Left hindlimb (tissue), 1 donor: Measurements from ENCODE around the gene LZTS2.
A peak's percentile ranks its signal among the peaks of the same experiment; 100 is the strongest.
"Not testable (repeated sequence)": the region's sequence is repeated elsewhere in the genome, so short reads cannot be mapped to it uniquely, and the experiment has no call there.

Experiments
- DNase-seq: peaks from one replicate; pipeline ENCODE4 v3.0.0-alpha.2; 2018

LZTS2 gene, protein sequence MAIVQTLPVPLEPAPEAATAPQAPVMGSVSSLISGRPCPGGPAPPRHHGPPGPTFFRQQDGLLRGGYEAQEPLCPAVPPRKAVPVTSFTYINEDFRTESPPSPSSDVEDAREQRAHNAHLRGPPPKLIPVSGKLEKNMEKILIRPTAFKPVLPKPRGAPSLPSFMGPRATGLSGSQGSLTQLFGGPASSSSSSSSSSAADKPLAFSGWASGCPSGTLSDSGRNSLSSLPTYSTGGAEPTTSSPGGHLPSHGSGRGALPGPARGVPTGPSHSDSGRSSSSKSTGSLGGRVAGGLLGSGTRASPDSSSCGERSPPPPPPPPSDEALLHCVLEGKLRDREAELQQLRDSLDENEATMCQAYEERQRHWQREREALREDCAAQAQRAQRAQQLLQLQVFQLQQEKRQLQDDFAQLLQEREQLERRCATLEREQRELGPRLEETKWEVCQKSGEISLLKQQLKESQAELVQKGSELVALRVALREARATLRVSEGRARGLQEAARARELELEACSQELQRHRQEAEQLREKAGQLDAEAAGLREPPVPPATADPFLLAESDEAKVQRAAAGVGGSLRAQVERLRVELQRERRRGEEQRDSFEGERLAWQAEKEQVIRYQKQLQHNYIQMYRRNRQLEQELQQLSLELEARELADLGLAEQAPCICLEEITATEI

DNA sequence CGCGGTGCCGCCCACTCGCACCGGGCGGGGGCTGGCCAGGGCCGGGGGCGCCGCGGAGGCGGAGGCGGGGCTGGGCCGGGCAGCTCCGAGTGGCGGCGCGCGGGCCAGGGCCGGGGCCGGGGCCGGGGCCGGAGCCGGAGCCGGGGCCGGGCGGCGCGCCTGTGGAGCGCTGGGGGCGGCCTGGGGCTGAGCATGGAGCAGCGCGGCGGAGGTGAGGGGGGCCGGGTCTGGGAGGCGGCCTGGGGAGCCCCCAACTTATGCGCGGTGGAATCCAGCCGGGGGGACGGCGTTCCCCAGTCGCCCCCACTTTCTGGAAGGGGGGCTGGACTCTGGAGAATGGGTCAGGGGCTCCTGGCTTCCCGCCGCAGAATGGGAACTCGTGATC lies at the start of gene LZTS2:
Gene LZTS2 (plus strand): TSS at position 67 of the 385 bp plus-strand sequence. CDS start 2,731 bp downstream, outside the sequence.
- no peak for DNase-seq

DNA sequence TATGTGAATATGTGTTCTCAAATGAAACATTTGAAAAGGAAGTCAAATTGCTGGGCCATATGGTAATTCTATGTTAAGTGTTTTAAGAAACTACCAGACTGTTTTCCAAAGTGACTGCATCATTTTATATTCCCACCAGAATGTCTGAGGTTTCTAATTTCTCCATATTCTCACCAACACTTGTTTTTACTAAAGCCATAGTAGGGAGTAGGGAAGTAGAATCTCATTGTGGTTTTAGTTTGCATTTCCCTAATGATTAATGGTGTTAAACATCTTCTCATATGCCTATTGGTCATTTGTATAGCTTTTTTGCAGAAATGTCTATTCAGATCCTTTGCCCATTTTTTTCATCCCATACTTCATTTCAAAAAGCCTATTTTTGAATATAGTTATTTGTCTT lies 39.4 kb upstream of the LZTS2 start:
- DNase-seq = no peak

DNA sequence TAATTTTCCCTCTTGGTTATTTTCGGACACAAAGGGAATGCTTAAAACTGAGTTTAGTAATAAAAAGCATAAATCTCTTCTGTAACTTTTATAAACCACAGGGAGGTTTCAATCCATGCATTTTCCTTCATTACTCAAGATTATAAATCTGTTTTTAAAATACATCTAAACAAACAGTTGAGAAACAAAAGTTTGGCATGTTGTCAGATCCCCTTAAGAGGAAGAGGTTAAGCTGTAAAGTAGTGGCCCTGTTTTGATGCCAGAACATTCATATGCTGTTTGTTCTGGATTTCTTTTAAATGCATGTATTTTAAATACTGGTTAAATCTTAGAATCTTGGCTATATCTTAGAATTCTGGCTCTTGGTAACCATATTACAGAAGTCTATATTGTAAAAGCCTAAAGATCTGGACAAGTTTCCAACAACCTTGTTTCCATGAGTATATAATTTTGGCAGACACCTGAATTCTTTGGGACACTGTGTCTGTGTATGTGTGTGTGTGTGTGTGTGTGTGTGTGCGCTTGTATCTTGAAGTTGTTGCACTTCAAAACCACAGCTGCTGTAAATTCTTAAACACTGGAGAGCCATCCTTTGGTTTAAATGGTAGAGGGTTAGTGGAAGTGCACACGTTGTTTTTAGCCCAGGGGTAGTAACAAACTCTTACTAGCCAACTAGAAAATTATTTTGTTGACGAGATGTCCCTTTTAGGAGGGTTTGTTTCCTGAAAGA lies 37.1 kb upstream of the LZTS2 start:
- no peak for DNase-seq

DNA sequence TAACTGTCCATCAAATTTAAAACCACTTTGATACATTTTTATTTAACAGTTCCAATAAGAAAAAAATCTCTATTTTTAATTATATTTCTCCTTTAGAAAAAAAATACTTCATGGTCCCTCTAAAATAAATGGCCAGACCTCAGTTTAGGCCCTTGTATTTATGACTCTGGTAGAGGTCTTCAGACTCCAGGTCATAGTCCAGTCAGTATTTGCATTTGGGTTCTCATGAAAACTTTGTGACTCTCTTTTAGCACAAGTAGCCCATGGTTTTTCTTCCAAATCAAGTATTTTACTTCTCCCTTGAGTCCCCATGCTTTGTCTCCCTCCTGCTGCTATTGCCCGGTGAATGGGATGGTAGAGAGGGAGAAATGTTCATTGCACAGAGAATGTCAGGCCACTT lies 35.8 kb upstream of the LZTS2 start:
- DNase-seq = no peak

DNA sequence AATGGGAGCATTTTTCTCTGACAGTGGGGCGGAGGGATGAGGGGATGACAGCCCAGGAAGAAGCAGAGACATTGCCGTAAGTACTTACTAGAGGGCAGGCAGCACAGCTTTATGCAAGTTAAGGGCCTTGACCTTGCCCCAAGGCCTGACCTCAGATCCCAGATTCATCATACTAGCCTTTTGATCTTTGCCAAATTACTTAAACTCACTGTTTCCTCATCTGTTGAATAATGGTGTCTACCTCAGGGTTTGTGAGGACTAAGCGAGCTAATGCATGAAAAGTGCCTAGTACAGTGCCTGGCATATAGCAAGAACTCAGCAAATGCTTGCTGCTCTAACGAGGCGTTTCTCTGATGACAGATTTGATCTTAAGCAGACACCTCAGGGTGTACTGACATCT lies 33.8 kb upstream of the LZTS2 start:
- DNase-seq = no peak

DNA sequence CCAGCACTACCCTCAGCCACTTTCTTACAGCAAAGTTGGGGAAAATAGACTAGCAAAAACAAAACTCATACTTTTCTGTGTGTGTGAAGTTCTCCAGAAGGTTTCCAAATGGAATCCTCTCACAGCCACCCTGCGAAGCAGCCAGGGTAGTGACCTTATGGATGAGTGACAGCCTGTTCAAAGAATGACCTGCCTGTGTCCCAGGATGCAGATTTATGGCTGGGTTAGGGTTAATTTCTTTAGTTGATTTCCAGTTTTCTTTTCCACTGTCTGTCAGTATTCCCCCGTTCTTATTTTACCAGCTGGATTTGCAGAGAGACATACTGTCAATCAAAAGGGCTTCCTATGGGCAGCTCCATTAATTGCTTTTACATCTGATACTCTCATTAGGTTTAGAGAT lies 32.7 kb upstream of the LZTS2 start:
- DNase-seq = no peak

DNA sequence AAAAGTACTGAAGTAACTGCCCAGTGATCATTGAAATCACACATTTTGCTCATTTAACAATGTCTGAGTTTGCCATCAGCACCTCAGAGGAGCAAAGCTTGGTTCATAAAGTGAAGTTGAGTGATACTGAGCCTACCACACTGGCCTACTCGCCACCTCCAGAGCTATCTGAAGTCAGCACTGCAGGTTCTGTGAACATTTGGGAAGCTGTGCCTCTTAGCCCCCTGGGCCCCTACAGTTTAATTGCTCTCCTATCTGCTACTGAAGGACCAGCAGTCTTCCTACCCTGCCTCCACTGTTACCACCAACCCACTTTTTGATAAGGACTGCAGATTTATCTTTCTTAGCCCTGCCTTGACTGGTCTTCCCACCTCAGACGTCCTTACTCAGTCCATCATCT lies 32.3 kb upstream of the LZTS2 start:
- DNase-seq = no peak

DNA sequence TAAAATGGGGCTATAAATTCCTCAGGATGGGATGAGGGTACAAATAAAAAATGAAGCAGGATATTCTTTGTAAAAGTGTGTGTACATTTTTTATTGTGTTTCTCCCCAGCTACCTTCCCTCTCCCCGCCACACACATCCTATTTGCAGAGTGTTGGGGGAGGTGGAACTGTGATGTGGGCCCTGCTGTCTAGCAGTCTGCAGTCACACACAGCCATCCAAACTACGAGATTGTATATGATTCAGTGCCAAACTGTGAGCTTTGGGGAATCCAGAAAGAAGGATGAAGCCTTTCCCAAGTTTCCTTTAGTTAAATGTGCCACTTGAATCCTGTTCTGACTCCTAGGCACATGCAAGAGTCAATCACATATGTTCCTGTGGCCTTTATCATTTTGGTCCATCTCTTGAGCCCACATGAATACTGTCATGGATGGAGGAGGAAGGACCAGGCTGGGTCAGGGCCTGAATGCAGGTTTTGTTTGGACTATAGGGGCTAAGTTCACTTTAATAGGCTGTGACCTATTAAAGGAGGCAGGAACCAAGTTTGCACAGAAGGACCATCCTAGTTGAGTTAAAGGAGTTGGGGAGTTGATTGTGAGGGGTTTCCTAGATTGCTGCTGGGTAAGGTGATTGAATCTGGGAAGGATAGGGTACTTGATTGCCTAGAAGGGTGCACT lies 31.4 kb upstream of the LZTS2 start:
- no peak for DNase-seq

DNA sequence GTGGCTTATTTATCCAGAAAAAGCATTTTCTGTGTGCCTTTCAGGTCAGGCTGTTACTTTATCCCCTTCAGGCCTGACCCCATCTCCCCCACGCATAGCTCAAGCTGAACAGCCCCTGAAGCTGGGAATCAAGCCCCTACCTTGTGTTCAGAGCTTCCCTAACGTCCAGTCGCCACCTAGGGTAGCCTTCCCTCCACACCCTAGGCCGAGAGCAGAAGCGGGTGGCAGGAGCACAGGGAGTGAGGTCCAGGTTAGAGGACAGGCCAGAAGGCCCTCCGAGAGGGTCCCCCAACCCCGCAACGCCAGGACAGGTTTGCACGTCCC lies 30.8 kb upstream of the LZTS2 start:
- DNase-seq = no peak

DNA sequence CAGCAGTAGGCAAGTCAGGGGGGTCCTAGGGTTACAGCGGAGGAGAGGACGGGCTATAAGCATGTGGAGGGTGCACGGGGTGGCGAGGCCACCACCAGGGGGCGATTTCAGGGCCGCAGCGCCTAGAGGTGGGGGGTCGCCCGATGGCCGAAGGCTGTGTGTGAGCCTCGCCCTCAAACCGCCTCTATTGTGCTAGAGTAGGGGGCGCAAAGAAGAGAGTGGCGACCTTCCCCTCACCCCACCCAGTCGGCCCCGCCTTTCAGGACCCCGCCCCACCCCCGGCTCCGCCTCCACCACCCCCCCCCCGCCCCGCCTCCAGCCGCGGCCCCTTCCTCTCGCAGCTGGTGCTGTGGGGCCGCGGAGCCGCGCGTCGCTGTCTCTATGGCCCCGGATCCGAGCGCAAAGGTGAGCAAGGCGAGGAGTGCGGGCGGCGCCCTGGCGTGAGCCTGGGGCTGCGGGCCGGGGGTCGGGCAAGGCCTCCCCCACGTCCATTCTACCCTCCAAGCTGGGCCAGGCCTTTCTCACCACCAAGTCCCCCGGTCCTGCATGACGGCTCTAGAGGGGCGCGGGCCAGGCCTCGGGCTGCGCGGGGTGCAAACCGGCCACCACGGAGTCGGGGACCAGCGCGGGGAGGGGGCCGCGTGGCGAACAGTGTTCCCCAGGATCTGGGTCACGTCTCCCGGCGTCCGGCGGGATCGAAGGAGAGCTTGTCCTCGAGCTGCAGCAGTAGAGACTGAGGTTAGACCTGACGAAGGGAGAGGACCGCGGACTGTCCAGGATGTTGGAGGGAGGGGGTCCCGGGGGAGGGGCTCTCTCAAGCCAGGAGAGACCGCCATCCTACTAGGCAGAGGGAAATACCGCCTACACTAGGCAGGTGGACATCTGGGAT lies 30.2 kb upstream of the LZTS2 start, which contains the start of gene SEMA4G:
Gene SEMA4G (plus strand): TSS at position 318 of the 889 bp plus-strand sequence. CDS start 3,409 bp downstream, outside the sequence.
- peak; percentile 66 for DNase-seq

DNA sequence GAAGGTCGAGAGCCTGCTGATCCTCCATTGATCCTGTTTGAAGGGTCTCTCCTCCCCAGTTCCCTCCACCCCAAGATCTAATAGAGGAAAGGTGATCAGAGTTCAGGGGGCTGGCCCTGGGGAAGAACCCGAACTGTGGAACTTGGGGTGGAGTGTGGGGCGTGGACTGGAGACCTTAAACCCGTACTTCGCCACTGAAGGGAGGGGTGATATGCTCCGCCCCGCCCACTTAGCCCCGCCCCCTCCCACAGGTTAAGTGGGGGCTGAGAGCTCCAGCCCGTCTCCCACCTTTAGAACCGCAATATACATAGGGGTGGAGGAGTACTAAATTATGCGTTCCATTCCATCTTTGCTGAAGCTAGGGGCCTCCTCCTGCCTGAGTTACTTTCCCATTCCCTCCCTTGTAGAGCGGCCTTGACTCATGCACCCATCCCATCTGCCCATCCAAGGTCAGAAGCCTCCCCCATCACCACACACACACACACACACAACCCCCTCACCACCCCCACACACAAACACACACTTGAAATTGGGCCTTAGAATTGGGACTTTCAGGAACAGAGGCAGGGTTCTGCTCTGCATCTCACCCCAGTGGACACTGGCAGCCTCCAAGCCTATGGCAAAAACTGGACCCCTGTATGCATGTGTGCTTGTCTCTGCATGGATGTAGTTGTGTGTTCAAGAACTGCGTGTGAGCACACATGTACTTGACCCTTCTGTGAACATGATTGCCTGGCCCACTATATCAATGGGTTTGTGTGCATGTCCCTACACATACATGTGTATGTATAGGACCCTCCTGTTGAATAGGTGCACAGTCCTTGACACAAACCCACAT lies 29.3 kb upstream of the LZTS2 start:
- DNase-seq = no peak

DNA sequence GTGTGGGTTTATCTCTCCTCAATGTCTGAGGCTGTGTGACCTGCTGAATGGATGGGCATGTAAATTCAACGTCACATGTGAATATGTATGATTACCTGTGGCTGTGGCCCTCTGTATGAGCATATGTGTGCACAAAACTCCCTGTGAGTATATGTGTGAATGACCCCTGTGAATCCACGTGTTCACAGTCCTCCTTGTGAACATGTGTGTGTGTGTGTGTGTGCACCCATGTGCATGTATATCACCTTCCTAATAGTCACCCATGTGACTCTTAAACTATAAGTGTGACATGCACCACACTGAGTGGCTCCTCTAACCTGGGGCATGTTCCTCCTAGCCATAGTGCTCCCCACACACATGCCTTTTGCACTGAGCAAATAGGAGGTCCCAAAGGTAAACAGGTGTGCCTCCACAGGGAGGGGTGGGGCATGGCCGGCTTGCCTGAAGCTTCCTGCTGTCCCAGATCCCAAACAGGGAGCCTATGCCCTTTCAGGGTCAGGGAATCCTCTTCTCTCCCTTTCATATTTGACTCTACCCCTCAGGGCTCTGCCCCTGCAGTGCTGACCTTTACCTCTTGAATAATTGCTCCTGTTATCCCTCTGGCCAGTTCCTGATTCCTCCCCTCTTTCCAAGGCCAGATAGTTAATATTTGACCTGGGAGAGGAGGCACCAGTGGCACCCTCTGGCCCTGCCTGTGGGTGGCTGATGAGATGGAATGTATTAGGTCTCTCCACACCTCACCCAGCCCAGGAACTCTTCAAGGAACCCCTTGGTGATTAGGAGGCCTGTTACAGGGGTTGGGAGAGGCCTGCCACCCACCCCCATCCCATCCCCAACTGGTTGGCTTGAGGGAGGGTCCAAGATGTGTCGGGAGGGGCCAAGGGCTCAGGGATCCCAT lies 28.4 kb upstream of the LZTS2 start:
- no peak for DNase-seq

DNA sequence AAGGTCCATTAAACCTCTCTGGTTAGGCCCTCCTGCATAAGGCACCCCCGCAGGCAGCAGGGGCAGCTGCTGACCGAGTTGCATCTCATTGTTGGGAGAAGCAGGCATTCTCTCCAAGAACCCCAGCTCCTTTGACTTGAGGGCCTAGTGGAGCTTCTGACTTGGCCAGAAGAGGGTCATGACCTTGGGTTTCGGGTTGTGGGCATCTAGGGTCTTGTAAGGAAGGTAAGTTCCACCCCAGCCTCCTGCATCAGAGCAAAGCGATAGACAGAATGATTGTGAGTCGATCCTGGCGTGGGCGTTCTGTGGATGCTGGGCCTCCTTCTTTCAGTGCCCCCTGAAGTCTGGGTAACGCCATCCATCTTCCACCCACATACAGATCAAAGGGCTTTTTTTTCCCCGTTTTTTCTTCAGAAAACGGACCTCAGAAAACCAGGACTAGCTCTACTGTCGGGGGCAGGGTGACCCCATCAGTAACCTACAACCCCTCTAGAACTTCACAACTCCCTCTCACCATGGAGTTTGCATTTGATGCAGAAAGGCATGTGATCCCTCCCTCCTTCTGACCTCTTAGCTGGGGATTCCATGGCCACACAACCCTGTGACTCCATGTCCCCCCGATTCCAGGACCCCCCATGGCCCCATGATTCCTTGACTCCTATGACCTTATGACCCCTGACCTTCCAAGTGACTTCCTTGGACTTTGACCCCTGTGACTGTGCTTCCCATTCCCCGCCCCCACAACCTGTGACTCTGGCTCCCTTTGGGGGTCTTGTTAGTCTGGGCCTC lies 27.3 kb upstream of the LZTS2 start:
- no peak for DNase-seq

DNA sequence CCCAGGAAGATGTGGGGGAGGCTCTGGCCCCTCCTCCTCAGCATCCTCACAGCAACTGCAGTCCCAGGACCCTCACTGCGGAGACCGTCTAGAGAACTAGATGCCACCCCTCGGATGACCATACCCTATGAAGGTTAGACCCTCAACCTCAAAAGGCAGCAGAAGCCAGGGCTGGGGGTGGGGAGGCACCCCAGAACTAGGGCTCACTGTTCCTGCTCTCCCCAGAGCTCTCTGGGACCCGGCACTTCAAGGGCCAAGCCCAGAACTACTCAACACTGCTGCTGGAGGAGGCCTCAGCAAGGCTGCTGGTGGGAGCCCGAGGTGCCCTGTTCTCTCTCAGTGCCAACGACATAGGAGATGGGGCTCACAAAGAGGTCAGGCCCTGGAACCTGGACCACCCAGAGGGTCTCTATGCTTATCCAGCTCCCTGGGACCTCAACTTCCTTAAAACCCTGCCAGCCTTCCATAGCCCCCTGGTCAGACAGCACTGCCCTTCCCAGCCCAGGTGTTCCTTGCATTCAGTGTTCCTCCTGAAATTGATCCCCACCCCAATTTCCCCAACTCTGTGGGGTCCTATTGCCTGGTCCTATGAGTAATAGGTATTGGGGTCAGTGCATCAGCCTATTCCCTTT lies 26.6 kb upstream of the LZTS2 start:
- no peak for DNase-seq

DNA sequence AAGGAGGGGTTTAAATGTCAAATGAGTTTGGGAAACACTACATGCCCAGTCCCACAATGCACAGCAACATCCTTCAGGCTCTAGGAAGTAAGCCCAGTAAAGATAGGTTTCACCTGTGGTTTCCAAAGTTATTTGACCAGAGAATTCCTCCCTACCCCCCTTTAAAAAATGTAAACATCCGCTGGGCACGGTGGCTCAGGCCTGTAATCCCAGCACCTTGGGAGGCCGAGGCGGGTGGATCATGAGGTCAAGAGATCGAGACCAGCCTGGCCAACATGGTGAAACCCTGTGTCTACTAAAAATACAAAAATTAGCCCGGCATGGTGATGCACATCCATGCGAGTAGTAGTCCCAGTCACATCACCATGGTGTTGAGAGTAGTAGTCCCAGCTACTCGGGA lies 24.2 kb upstream of the LZTS2 start:
- not testable (repeated sequence) for DNase-seq

DNA sequence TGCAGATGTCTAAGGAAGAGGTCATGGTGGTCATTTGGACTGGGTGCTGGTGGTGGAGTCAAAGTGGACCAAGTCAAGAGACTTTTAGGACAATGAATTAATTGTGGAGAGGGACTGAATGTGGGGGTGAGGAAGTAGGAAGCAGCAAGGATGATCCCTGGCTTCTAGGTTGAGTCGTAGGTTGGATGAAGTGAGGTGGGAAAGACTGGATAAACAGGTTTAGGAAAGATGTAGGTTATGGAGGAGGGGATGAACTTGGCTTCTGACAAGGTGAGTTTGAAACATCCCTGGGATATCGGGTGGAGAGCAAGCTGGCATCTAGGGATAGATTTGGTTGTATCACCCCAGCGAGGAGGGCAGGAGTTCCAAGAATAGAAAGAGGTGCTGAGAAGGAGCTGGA lies 22.7 kb upstream of the LZTS2 start:
- no peak for DNase-seq

DNA sequence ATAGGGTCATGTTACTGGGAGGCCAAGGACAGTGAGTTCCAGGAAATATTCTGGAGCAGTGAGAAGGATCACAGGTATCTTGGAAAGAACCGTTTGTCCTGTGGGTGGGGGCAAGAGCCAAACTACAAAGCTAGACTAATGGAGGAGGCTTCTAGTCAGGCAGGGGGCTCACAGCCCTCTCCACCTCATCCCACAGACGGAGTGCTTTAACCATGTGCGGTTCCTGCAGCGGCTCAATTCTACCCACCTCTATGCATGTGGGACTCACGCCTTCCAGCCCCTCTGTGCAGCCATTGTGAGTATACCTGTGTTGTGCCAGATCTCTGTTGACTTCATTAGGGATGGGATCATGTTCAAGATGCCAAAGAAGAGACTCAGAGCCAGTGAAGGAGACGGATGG lies 22.2 kb upstream of the LZTS2 start:
- no peak for DNase-seq

DNA sequence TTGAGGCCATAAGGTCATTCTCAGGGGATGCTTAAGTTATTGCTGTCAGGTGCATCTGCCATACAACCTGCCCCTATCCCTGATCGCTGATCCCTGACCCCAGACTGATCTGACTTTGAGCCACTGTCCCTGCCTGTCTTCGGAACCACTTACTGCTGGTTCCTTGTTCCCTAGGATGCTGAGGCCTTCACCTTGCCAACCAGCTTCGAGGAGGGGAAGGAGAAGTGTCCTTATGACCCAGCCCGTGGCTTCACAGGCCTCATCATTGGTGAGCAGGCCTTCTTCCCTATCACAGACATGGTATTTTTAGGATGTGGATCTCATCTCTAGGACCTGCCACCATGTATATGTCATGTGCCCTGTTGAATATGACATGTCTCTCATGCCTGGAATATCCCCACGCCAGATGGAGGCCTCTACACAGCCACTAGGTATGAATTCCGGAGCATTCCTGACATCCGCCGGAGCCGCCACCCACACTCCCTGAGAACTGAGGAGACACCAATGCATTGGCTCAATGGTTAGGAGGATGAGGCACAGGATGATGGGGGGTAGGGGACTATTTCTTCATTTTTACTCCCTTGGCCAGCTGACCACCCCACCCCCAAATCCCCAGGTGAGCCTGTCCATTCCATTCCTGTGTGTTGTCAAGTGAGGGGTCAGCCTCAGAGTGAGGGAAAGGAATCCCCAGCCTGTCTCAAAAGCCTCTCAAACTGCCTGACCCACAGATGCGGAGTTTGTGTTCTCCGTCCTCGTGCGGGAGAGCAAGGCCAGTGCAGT lies 21.3 kb upstream of the LZTS2 start:
- no peak for DNase-seq
